ENCODE measurements around the gene CSNK2A1. TPM values are rescaled to one million over a fixed set of nuclear protein-coding genes. Genes with fewer than 3 reads are reported as not detected.
A peak's percentile ranks its signal among the peaks of the same experiment; 100 is the strongest.

CSNK2A1 gene
- total RNA-seq, 1 donor from 2014 or later: 74.8 TPM

DNA sequence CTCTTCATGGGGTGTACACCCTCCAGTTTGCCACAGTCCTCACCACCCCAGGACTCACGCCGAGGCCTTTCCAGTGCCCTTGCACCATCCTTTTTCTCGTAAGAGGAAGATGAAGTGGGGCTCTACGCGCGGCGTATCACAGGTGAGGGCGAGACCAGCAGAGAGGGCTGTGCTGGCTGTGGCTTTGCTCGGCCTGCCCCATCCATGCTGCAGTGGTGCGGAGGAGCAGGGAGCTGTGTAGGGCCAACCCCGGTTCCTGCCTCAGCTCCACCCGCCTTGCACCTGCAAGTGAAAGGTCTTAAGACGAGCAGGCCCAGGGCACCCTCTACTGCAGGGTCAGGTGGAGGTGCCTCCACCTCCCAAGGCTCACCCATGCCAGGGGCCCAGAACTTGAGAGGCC lies 111.4 kb downstream of the CSNK2A1 start:
- DNase-seq (ENCODE audit: low read depth in 2 of 2): no peak

DNA sequence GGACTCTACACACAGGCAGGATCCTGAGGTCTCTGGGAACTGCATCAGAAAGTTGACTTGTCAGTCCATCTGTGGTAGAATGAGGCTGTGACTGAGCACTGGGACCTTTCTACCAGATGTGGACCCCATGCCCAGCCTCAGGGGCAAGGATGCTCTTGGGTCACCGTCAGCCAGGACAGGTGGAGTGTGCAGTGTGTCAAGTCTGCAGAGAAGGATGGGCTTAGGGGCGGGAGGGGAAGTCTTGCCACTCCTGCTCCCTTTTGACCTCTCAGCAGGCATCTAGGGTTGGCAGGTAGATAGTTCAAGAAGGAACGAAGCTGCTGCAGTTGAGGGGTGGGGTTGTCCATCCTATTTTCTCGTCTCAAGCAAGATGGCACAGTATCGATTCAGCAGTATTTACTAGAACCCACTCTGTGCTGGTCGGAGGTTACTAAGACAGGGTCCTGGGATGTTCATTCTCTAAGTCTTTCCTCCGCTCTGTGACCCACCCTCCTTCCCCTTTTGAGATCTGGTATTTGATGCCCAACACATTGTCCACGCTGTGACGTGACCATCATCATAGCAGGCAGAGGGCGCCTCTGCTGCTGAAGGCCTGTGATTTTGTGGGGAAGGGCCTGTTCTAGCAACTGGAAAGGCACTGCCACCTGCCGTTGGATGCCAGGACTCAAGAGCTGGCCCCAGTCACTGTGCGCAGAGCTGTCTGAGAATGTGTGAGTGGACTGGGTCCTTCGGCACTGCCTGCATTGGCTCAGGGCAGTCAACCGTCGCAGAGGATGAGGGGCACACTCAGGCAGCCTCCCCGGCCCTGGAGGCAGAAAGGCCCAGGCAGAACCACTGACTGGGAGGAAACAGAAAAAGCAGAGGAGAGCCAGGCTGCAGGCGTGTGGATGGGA lies 112.3 kb downstream of the CSNK2A1 start:
- DNase-seq (ENCODE audit: low read depth in 2 of 2): peak; percentile 88 to 94

DNA sequence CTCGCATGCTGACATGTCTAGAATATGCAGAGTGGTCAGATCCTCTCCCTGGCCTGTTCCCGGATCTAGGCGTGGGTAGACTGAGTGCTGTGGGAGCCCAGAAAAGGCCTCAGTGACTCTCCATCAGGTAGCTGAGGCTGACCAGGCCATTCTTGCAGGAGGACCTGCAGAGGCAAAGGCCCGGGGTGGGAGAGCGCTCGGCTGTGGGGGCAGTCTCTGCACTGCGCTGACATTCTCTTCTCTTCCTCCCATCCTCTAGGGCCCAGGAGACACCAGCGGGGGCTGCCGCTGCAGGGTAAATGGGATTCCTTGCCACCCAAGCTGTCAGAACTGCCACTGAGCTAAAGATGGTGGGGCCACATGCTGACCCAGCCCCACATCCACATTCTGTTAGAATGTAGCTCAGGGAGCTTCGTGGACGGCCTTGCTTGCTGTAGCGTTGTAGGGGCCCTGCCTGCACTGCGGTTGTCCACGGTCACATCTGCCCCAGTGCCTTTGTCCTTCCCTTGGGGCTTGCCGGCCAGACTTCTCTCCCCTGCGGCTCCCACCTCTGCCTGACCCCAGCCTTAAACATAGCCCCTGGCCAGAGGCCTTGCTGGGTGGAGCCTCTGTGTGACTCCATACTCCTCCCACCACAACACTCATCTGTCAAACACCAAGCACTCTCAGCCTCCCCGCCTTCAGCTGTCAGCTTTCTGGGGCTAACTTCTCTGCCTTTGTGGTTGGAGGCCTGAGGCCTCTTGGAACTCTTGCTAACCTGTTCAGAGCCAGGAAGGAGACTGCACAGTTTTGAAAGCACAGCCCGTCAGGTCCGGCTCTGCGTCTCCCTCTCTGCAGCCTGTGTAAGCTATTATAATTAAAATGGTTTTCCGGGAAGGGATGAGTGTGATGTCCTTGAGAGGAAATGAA lies 113.2 kb downstream of the CSNK2A1 start:
- no peak for DNase-seq (ENCODE audit: low read depth in 2 of 2)

DNA sequence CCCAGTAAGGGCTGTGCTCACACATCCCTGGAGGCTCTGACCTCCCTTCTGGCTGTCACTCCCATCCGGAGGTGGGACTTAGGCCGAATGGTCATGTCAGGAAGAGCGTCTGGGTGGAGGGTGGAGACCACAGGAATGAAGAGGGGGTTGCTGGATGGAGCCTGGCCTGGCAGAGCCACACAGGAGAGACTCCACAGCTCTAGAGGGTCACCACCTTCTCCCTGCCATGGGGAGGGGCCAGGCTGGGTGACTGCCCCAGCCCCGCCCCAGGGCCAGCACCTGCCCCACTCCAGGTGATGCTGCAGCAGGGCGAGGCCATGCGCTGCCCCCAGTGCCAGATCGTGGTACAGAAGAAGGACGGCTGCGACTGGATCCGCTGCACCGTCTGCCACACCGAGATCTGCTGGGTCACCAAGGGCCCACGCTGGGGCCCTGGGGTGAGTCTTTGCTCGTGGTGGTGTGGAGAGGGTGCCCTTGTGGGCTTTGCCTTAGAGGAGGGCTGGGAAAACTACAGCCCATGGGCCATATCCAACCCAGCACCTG lies 114.9 kb downstream of the CSNK2A1 start:
- DNase-seq (ENCODE audit: low read depth in 2 of 2): no peak

DNA sequence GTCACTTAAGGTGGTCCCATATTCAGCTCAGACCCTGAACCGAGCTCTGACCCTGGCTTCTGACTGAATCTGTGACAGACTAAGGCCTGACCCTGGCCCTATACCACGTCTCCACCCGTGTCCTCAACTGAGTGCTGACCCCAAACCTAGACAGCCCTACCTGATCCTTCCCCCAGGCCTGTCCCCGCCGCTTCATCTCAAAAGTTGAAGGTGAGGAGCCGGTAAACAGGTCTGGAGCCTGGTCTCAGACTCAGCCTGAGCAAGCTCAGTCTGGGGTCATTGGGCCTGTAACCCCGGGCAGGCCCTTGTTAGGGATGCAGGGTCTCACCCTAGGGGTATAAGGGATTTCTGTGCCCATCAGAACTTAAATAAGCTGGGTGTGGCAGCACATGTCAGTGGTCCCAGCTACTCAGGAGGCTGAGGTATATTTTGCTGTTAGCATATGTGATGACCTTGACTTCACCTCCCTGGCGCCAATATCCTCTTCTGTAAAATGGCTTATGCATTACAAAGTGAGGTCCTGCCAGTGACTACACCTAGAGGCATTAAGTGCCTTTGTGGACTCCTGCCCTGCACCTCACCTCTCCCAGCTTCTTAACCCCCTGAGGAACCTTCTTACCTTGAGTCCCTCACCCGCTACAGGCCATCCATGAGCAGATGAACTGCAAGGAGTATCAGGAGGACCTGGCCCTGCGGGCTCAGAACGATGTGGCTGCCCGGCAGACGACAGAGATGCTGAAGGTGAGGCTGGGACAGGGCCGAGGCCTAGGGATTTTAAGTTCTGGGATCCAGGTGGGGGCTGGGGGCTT lies 115.5 kb downstream of the CSNK2A1 start:
- DNase-seq (ENCODE audit: low read depth in 2 of 2): no peak

DNA sequence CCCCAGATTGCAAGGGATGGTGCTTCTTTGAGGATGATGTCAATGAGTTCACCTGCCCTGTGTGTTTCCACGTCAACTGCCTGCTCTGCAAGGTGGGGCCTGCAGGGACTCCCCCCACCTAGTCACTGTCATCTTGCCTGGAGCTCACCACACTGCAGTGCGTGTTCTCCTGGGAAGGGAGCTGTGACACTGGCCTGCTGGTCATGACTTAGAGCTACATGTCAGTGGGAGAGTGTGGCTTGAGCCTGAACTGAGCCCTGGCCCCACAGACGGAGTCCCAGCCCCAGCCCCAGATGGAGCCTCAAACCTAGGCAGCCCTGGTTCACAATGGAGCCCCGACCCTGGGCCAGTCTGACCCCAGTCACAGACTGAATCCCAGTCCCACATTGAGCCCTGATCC lies 116.2 kb downstream of the CSNK2A1 start:
- DNase-seq (ENCODE audit: low read depth in 2 of 2): no peak

DNA sequence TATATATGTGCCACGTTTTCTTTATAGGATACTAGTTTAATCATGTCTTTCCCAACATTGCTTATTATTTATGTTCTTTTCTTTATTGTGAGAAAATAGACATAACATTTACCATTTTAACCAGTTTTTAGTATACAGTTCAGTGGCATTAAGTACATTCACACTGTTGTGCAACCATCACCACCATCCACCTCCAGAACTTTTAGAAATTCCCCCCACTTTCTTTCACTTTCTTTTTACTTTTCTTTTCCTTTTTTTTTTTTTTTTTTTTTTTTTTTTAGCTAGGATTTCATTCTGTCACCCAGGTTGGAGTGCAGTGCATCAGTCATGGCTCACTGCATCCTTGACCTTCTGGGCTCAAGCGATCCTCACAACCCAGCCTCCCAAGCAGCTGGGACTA lies 117.0 kb downstream of the CSNK2A1 start:
- no peak for DNase-seq (ENCODE audit: low read depth in 2 of 2)

Other genes with a start within 250 kb of the CSNK2A1 start
- gene ZCCHC3, start 246.2 kb downstream of the CSNK2A1 start, total RNA-seq: 12.9 and 19.0 TPM in 2 replicates
- gene SOX12, start 218.2 kb downstream of the CSNK2A1 start, total RNA-seq: 2.2 and 2.8 TPM in 2 replicates
- gene NRSN2, start 196.7 kb downstream of the CSNK2A1 start, total RNA-seq: 9.7 and 9.8 TPM in 2 replicates
- 26.6 and 36.1 TPM in 2 replicates for gene TRIB3, start 163.0 kb downstream of the CSNK2A1 start, total RNA-seq
- 46.4 and 76.6 TPM in 2 replicates for gene RBCK1, start 135.5 kb downstream of the CSNK2A1 start, total RNA-seq
- 12.6 and 16.9 TPM in 2 replicates for gene TBC1D20, start 81.3 kb downstream of the CSNK2A1 start, total RNA-seq
- gene TCF15, start 66.5 kb upstream of the CSNK2A1 start, total RNA-seq: 0.60 and 0.87 TPM in 2 replicates
- gene SRXN1, start 109.4 kb upstream of the CSNK2A1 start, total RNA-seq: 21.2 and 25.7 TPM in 2 replicates
- not detected in 2 replicates for gene SCRT2, start 132.0 kb upstream of the CSNK2A1 start, total RNA-seq
- gene SLC52A3, start 224.7 kb upstream of the CSNK2A1 start, total RNA-seq: under 0.01 TPM in 2 replicates

Data from lung microvascular endothelial cell (primary cell).